Naive B cell (primary cell): ENCODE data around the gene HMG20B. TPM values are rescaled to one million over a fixed set of nuclear protein-coding genes. Genes with fewer than 3 reads are reported as not detected.
"Not testable (repeated sequence)": the region's sequence is repeated elsewhere in the genome, so short reads cannot be mapped to it uniquely, and the experiment has no call there.

Source experiments
- ATAC-seq, 2 donors: fragments of 150-1000 bp; cut with Tn5 transposase; 2 replicates each; pipeline ENCODE4 v1.10.0; 2021; ENCODE audit warnings: low read depth in 2 of 2, mild to moderate bottlenecking in 2 of 2, moderate library complexity in 2 of 2
- DNase-seq: peaks from one replicate; pipeline ENCODE4 v3.0.0; 2022
- H3K27ac Mint-ChIP-seq, 6 donors: one replicate each; pipeline ENCODE4 v1.8.0; 2020 to 2022; ENCODE audit warnings: mild to moderate bottlenecking in 6 of 6, mixed read lengths in 6 of 6, moderate library complexity in 5 of 6, inconsistent platforms in 2 of 6
- H3K27me3 Mint-ChIP-seq, 3 donors: one replicate each; pipeline ENCODE4 v1.8.0; 2021 to 2022; ENCODE audit warnings: mixed read lengths in 3 of 3, mild to moderate bottlenecking in 1 of 3
- H3K36me3 Mint-ChIP-seq, 2 donors: one replicate each; pipeline ENCODE4 v1.8.0; 2020 to 2022; ENCODE audit warnings: mixed read lengths in 2 of 2, inconsistent platforms in 1 of 2, mild to moderate bottlenecking in 1 of 2
- H3K4me1 Mint-ChIP-seq, 3 donors: one replicate each; pipeline ENCODE4 v1.8.0; 2020 to 2022; ENCODE audit warnings: mixed read lengths in 3 of 3, inconsistent platforms in 1 of 3, mild to moderate bottlenecking in 1 of 3, moderate library complexity in 1 of 3
- H3K4me3 Mint-ChIP-seq, 8 donors: one replicate each; pipeline ENCODE4 v1.8.0; 2020 to 2022; ENCODE audit warnings: mild to moderate bottlenecking in 8 of 8, mixed read lengths in 8 of 8, moderate library complexity in 8 of 8, inconsistent platforms in 2 of 8
- H3K9me3 Mint-ChIP-seq, 7 donors: one replicate each; pipeline ENCODE4 v1.8.0; 2020 to 2022; ENCODE audit warnings: mixed read lengths in 7 of 7, mild to moderate bottlenecking in 5 of 7, inconsistent platforms in 2 of 7, moderate library complexity in 1 of 7
- polyA plus RNA-seq, 6 donors: library from polyadenylated mRNA; unstranded; fragments of 300-500 nt; fragmentation: Illumina TruSeq; gene quantifications; one replicate each; pipeline ENCODE4 v1.2.3, GENCODE V29; 2021; ENCODE audit warnings: low read depth in 6 of 6

The HMG20B gene
- polyA plus RNA-seq, 6 donors from 2014 or later = 36.4 to 46.9 (median 44.3) TPM

GRCh38 chr19:3555653-3556422 is 16.9 kb upstream of the HMG20B start:
- ATAC-seq = no peak
- Mint-ChIP-seq H3K4me3 (peak overlapping the region; percentile 86 to 99 (median 93)), H3K36me3 (no peaks in the 10 kb centered on the region), H3K9me3 (no peaks in the 10 kb centered on the region), H3K27me3 (no peaks in the 10 kb centered on the region), H3K27ac (peak overlapping the region in 5 of 6 donors; percentile 33 to 92 (median 86)), H3K4me1 (peaks cover 42 to 61% (median 47%) of the 10 kb centered on the region in 3 donors)
- no peak for DNase-seq

GRCh38 chr19:3556423-3556977 is 16.2 kb upstream of the HMG20B start:
- no peaks in the 10 kb centered on the region for H3K9me3 Mint-ChIP-seq
- peaks cover 40 to 58% (median 44%) of the 10 kb centered on the region in 3 donors for H3K4me1 Mint-ChIP-seq
- ATAC-seq = no peak
- no peak for DNase-seq
- no peaks in the 10 kb centered on the region for H3K36me3 Mint-ChIP-seq
- H3K27me3 Mint-ChIP-seq = no peaks in the 10 kb centered on the region
- H3K27ac Mint-ChIP-seq = peak overlapping the region; percentile 61 to 97 (median 80)
- peak overlapping the region; percentile 86 to 99 (median 93) for H3K4me3 Mint-ChIP-seq

GRCh38 chr19:3556978-3557460 is 15.7 kb upstream of the HMG20B start:
- Mint-ChIP-seq H3K4me1 (peaks cover 36 to 53% (median 39%) of the 10 kb centered on the region in 3 donors), H3K9me3 (no peaks in the 10 kb centered on the region), H3K36me3 (no peaks in the 10 kb centered on the region), H3K27me3 (no peaks in the 10 kb centered on the region), H3K27ac (peak overlapping the region in 5 of 6 donors; percentile 5 to 97 (median 70)), H3K4me3 (peak overlapping the region; percentile 86 to 99 (median 93))
- ATAC-seq (peak; percentile 34), DNase-seq (peak; percentile 49)

- no peaks in the 10 kb centered on the region for H3K36me3 Mint-ChIP-seq
- ATAC-seq (peak; percentile 87 to 89), DNase-seq (peak; percentile 93)
- no peaks in the 10 kb centered on the region for H3K9me3 Mint-ChIP-seq
- H3K27ac Mint-ChIP-seq = peak within 1 kb of the TSS; percentile 56 to 97 (median 80)
- peak within 1 kb of the TSS; percentile 86 to 99 (median 93) for H3K4me3 Mint-ChIP-seq
- no peaks in the 10 kb centered on the region for H3K27me3 Mint-ChIP-seq
- H3K4me1 Mint-ChIP-seq = peaks cover 33 to 46% (median 35%) of the 10 kb centered on the region in 3 donors
These were observed 15.1 kb upstream of the HMG20B start, which contains the start of gene MFSD12 for GRCh38 chr19:3557461-3558248. MFSD12 (minus strand) TSS chr19:3557586; CDS start chr19:3557403, 183 bp downstream.

- no peaks in the 10 kb centered on the region for H3K27me3 Mint-ChIP-seq
- H3K4me3 Mint-ChIP-seq = peak overlapping the region in 1 of 8 donors; percentile 29
- ATAC-seq = no peak
- peaks cover 0 to 2% (median 0%) of the 10 kb centered on the region in 3 donors for H3K4me1 Mint-ChIP-seq
- DNase-seq = no peak
- no peaks in the 10 kb centered on the region for H3K9me3 Mint-ChIP-seq
- H3K36me3 Mint-ChIP-seq = no peaks in the 10 kb centered on the region
- peak overlapping the region in 2 of 6 donors; percentile 37 to 87 for H3K27ac Mint-ChIP-seq
These were observed 8.8 kb upstream of the HMG20B start for GRCh38 chr19:3563709-3564524.

- Mint-ChIP-seq H3K27ac (no peak overlapping the region), H3K4me1 (no peaks in the 10 kb centered on the region), H3K36me3 (no peaks in the 10 kb centered on the region), H3K27me3 (no peaks in the 10 kb centered on the region), H3K9me3 (no peaks in the 10 kb centered on the region), H3K4me3 (no peak overlapping the region)
- ATAC-seq (no peak), DNase-seq (no peak)
These were observed 7.6 kb upstream of the HMG20B start for GRCh38 chr19:3565139-3565538.

- not testable (repeated sequence) for H3K36me3 Mint-ChIP-seq, H3K27me3 Mint-ChIP-seq, ATAC-seq, DNase-seq, H3K27ac Mint-ChIP-seq, H3K4me3 Mint-ChIP-seq, H3K9me3 Mint-ChIP-seq
- H3K4me1 Mint-ChIP-seq = peaks cover 12 to 20% (median 14%) of the 10 kb centered on the region in 3 donors
These were observed 2.7 kb upstream of the HMG20B start for GRCh38 chr19:3570042-3570441.

GRCh38 chr19:3570606-3571011 is 2.1 kb upstream of the HMG20B start:
- no peaks in the 10 kb centered on the region for H3K27me3 Mint-ChIP-seq
- H3K4me3 Mint-ChIP-seq = peak overlapping the region in 1 of 8 donors; percentile 37
- H3K9me3 Mint-ChIP-seq = no peaks in the 10 kb centered on the region
- no peak for ATAC-seq
- no peak for DNase-seq
- peak overlapping the region in 1 of 6 donors; percentile 65 for H3K27ac Mint-ChIP-seq
- H3K36me3 Mint-ChIP-seq = peaks cover 0 to 7% of the 10 kb centered on the region in 2 donors
- H3K4me1 Mint-ChIP-seq = peaks cover 18 to 24% (median 19%) of the 10 kb centered on the region in 3 donors

- ATAC-seq = peak; percentile 94 to 97
- Mint-ChIP-seq H3K27ac (peak overlapping the region; percentile 33 to 77 (median 61)), H3K4me3 (peak overlapping the region; percentile 73 to 90 (median 86))
These were observed 451 bp upstream of the HMG20B start for GRCh38 chr19:3572132-3572854.

GRCh38 chr19:3573162-3573857 is 566 bp downstream of the HMG20B start:
- H3K36me3 Mint-ChIP-seq = peaks cover 0 to 7% of the 10 kb centered on the region in 2 donors
- no peaks in the 10 kb centered on the region for H3K27me3 Mint-ChIP-seq
- peaks cover 20 to 24% (median 21%) of the 10 kb centered on the region in 3 donors for H3K4me1 Mint-ChIP-seq
- H3K9me3 Mint-ChIP-seq = no peaks in the 10 kb centered on the region
- DNase-seq (no peak), ATAC-seq (no peak)
- H3K4me3 Mint-ChIP-seq = peak overlapping the region; percentile 66 to 92 (median 80)
- H3K27ac Mint-ChIP-seq = peak overlapping the region in 3 of 6 donors; percentile 64 to 75 (median 71)

More at GRCh38 chr19:3572132-3572854, 451 bp upstream of the HMG20B start:
- H3K27me3 Mint-ChIP-seq = no peaks in the 10 kb centered on the region
- H3K4me1 Mint-ChIP-seq = peaks cover 20 to 24% (median 21%) of the 10 kb centered on the region in 3 donors
- H3K9me3 Mint-ChIP-seq = no peaks in the 10 kb centered on the region
- peaks cover 0 to 7% of the 10 kb centered on the region in 2 donors for H3K36me3 Mint-ChIP-seq
- DNase-seq = peak; percentile 98

GRCh38 chr19:3573858-3574637 is 1.3 kb downstream of the HMG20B start:
- DNase-seq (peak; percentile 65), ATAC-seq (peak in 1 of 2 donors; percentile 7)
- H3K36me3 Mint-ChIP-seq = peaks cover 0 to 7% of the 10 kb centered on the region in 2 donors
- H3K27me3 Mint-ChIP-seq = no peaks in the 10 kb centered on the region
- no peaks in the 10 kb centered on the region for H3K9me3 Mint-ChIP-seq
- H3K4me1 Mint-ChIP-seq = peaks cover 20 to 24% (median 21%) of the 10 kb centered on the region in 3 donors
- H3K27ac Mint-ChIP-seq = peak overlapping the region in 3 of 6 donors; percentile 44 to 71 (median 64)
- H3K4me3 Mint-ChIP-seq = peak overlapping the region; percentile 66 to 92 (median 80)
